ENCODE data around the gene FGD4. TPM values are rescaled to one million over a fixed set of nuclear protein-coding genes. Genes with fewer than 3 reads are reported as not detected.

Gene FGD4
- total and polyA plus RNA-seq, 9 of the 15 experiments (the other 6 are each of a cell fraction or from before 2014, with no cell fraction given): 0.05 to 0.51 (median 0.27) TPM

DNA sequence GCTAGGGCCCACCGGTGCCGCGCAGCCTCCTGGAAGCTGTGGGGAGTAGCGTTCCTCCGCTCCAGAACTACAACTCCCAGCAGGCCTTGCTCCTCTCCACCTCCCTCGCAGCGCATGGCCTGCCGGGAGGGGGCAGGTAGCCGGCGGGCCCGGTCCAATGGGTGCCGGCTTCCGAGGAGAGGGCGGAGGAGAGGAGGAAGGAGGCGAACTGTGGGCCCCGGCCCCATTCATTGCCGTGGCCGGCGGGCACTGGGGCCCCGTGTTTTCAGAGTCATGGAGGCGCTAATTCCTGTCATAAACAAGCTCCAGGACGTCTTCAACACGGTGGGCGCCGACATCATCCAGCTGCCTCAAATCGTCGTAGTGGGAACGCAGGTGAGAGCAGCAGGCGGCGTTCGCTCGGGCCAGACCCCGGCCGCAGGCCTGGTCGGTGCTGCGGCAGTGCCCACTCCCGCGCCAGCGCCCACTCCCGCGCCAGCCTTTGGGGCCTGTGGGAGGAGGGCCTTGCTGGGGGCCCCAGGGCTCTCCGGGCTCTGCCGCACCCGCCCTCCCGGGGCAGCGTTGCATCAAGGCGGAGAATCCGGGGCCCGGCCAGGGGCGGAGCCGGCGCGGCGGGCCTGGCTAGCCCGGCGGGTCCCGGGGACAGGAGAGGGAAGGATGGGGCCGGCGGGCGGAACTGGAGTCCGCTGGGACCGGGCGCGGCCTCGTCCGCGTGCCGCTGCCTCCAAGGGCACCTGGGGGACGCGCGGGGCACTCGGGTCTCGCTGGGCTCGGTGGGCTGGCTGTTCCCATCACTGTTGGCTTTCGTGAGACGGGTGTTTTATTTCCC is 279.9 kb downstream of the FGD4 start, which contains the start of gene DNM1L (continued):
- TF ChIP-seq, protein P1, sequence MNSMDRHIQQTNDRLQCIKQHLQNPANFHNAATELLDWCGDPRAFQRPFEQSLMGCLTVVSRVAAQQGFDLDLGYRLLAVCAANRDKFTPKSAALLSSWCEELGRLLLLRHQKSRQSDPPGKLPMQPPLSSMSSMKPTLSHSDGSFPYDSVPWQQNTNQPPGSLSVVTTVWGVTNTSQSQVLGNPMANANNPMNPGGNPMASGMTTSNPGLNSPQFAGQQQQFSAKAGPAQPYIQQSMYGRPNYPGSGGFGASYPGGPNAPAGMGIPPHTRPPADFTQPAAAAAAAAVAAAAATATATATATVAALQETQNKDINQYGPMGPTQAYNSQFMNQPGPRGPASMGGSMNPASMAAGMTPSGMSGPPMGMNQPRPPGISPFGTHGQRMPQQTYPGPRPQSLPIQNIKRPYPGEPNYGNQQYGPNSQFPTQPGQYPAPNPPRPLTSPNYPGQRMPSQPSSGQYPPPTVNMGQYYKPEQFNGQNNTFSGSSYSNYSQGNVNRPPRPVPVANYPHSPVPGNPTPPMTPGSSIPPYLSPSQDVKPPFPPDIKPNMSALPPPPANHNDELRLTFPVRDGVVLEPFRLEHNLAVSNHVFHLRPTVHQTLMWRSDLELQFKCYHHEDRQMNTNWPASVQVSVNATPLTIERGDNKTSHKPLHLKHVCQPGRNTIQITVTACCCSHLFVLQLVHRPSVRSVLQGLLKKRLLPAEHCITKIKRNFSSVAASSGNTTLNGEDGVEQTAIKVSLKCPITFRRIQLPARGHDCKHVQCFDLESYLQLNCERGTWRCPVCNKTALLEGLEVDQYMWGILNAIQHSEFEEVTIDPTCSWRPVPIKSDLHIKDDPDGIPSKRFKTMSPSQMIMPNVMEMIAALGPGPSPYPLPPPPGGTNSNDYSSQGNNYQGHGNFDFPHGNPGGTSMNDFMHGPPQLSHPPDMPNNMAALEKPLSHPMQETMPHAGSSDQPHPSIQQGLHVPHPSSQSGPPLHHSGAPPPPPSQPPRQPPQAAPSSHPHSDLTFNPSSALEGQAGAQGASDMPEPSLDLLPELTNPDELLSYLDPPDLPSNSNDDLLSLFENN (IDR thresholded peaks at IDR 0.05; ENCODE audit: low read depth in 2 of 2, low read length in 2 of 2): peak in 1 of 2 experiments; percentile 32; a peak in 1 of 4 replicates
- TF ChIP-seq KDM5B (IDR thresholded peaks at IDR 0.05; ENCODE audit: insufficient replicate concordance, low read depth, low read length) (peak; percentile 91), HNRNPUL1 (IDR thresholded peaks at IDR 0.05; ENCODE audit: low read length) (no peak), NCOA4 (IDR thresholded peaks at IDR 0.05; ENCODE audit: partially characterized antibody) (no peak), ZNF766 (CRISPR knock-in tag; conservative IDR thresholded peaks at IDR 0.05) (peak; percentile 84), CSDE1 (IDR thresholded peaks at IDR 0.05) (no peak), CC2D1A (IDR thresholded peaks at IDR 0.05) (no peak), BACH1 (tag; IDR thresholded peaks at IDR 0.05) (no peak), ZNF644 (tag; IDR thresholded peaks at IDR 0.05; ENCODE audit: low read depth) (peak; percentile 47; the same call in 1 of the 2 replicates), BDP1 (IDR thresholded peaks at IDR 0.05; ENCODE audit: insufficient read depth, insufficient read length) (no peak), ATF7 (IDR thresholded peaks at IDR 0.05) (peak; percentile 56; the same call in 1 of the 2 replicates), MCM5 (IDR thresholded peaks at IDR 0.05; ENCODE audit: low read depth) (no peak)
- TF ChIP-seq, protein P2, sequence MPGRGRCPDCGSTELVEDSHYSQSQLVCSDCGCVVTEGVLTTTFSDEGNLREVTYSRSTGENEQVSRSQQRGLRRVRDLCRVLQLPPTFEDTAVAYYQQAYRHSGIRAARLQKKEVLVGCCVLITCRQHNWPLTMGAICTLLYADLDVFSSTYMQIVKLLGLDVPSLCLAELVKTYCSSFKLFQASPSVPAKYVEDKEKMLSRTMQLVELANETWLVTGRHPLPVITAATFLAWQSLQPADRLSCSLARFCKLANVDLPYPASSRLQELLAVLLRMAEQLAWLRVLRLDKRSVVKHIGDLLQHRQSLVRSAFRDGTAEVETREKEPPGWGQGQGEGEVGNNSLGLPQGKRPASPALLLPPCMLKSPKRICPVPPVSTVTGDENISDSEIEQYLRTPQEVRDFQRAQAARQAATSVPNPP (IDR thresholded peaks at IDR 0.05; ENCODE audit: borderline replicate concordance, insufficient read depth, insufficient read length): no peak
- TF ChIP-seq, protein P3, sequence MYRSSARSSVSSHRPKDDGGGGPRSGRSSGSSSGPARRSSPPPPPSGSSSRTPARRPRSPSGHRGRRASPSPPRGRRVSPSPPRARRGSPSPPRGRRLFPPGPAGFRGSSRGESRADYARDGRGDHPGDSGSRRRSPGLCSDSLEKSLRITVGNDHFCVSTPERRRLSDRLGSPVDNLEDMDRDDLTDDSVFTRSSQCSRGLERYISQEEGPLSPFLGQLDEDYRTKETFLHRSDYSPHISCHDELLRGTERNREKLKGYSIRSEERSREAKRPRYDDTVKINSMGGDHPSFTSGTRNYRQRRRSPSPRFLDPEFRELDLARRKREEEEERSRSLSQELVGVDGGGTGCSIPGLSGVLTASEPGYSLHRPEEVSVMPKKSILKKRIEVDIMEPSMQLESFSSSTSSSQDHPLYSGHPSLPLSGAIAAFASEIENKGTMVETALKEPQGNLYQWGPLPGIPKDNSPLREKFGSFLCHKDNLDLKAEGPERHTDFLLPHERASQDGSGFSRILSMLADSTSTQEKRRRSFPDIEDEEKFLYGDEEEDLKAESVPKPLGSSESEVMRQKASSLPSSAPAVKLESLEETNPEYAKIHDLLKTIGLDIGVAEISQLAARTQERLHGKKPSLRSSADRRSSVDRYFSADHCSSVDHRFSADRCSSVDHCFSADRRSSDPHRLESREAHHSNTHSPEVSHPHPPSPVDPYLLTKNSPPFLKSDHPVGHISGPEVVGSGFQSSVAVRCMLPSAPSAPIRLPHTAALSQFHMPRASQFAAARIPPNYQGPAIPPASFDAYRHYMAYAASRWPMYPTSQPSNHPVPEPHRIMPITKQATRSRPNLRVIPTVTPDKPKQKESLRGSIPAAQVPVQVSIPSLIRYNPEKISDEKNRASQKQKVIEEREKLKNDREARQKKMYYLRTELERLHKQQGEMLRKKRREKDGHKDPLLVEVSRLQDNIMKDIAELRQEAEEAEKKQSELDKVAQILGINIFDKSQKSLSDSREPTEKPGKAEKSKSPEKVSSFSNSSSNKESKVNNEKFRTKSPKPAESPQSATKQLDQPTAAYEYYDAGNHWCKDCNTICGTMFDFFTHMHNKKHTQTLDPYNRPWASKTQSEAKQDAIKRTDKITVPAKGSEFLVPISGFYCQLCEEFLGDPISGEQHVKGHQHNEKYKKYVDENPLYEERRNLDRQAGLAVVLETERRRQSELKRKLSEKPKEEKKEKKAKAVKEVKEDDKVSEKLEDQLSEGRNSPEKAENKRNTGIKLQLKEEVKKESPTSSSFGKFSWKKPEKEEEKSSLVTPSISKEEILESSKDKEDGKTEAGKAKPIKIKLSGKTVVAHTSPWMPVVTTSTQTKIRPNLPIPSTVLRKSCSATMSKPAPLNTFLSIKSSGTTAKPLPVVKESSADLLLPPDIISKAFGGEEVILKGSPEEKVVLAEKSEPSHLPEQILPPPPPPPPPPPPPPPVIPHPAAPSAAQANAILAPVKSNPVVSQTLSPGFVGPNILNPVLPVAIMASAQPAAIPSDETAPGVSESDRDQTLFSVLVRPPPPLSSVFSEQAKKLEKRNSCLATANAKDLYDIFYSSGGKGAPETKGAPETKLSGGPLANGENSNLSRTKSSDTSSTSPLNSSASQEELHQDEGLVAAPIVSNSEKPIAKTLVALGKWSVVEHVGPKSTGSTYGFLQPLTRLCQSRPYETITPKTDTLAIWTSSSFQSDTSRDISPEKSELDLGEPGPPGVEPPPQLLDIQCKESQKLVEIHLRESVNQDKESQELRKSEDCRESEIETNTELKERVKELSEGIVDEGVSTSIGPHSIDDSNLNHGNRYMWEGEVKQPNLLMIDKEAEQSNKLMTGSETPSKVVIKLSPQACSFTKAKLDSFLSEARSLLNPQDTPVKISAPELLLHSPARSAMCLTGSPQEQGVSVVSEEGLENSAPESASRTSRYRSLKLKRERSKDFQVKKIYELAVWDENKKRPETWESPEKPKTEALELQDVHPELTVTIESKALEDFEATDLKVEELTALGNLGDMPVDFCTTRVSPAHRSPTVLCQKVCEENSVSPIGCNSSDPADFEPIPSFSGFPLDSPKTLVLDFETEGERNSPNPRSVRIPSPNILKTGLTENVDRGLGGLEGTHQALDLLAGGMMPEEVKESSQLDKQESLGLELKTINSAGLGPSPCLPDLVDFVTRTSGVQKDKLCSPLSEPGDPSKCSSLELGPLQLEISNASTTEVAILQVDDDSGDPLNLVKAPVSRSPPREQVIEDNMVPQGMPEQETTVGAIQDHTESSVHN (IDR thresholded peaks at IDR 0.05; ENCODE audit: borderline replicate concordance in 1 of 2, low read depth in 1 of 2): no peak

Data from K562 (cell line).